K562 (cell line): Measurements from ENCODE around the gene SIRT2. TPM values are rescaled to one million over a fixed set of nuclear protein-coding genes. Genes with fewer than 3 reads are reported as not detected.

Source experiments
- ATAC-seq: fragments of 200-7000 bp; cut with Tn5 transposase; 3 replicates; pipeline ENCODE4 v1.9.1; 2020; ENCODE audit warnings: moderate library complexity
- BruUV-seq: library from RNA; stranded (reverse); fragments of 400-500 nt; replicated peaks from 2 replicates; lab custom pipeline; 2021; lab: Mats Ljungman, UMichigan
- CTCF ChIA-PET: fragments of 300-600 bp; formaldehyde crosslinking; extraction: SDS; loops from one replicate; lab custom pipeline; 2021; ENCODE audit warnings: low intra/inter-chr PET ratio; lab: Yijun Ruan, JAX
- POLR2A ChIA-PET: fragments of 300-600, 350-650 bp; sonication (Branson Sonifier 250); formaldehyde crosslinking; extraction: SDS; loops from one replicate; lab custom pipeline; 2021; ENCODE audit warnings: antibody characterized with exemption, inconsistent platforms; lab: Yijun Ruan, JAX
- DNase-seq, 4 experiments: peaks; one replicate each; pipeline versions ENCODE4 v3.0.0 to v3.0.0-alpha.2; 2011 to 2018; ENCODE audit warnings: low spot score in 3 of 4, mixed read lengths in 3 of 4; ENCODE audit errors: extremely low read depth in 1 of 4
- FAIRE-seq: peaks from 2 replicates; lab custom pipeline; 2011; peaks lifted over from hg19 to GRCh38; lab: Jason Lieb, UNC
- H2AFZ ChIP-seq: 2 replicates; pipeline ENCODE4 v1.6.0; 2011; ENCODE audit warnings: low read depth, low read length, control low read depth, inconsistent platforms
- H3K27ac ChIP-seq: fragments of 200-600 bp; 3 replicates; pipeline ENCODE4 v1.8.0; 2011; ENCODE audit warnings: low read depth, mild to moderate bottlenecking, control low read depth, inconsistent platforms, low read length, moderate library complexity, mixed read lengths; ENCODE audit errors: extremely low read depth
- H3K27me3 ChIP-seq, 2 experiments: fragments of 300-600 bp in 1 of 2; 2 replicates in 1 of 2; 3 replicates in 1 of 2; pipeline versions ENCODE4 v1.6.0 to v1.8.0; 2011; ENCODE audit warnings: inconsistent platforms in 2 of 2, low read length in 2 of 2, mild to moderate bottlenecking in 1 of 2, mixed read lengths in 1 of 2, moderate library complexity in 1 of 2; ENCODE audit not compliant: control insufficient read depth in 2 of 2, insufficient read depth in 2 of 2
- H3K36me3 ChIP-seq: fragments of 300-600 bp; 3 replicates; pipeline ENCODE4 v1.8.0; 2011; ENCODE audit warnings: mild to moderate bottlenecking, low read length, inconsistent platforms; ENCODE audit not compliant: control insufficient read depth, insufficient read depth
- H3K4me1 ChIP-seq, 2 experiments: fragments of 200-600 bp in 1 of 2; replicated peaks in 1 of 2; 2 replicates in 1 of 2; 3 replicates in 1 of 2; pipeline versions ENCODE4 v1.5.1 to v1.8.0; 2011; ENCODE audit warnings: inconsistent platforms in 2 of 2, low read length in 2 of 2, mild to moderate bottlenecking in 1 of 2, mixed read lengths in 1 of 2, moderate library complexity in 1 of 2; ENCODE audit not compliant: control insufficient read depth in 2 of 2, insufficient read depth in 2 of 2
- H3K4me2 ChIP-seq: 2 replicates; pipeline ENCODE4 v1.6.1; 2011; ENCODE audit warnings: low read length, control low read depth, inconsistent platforms, mixed read lengths; ENCODE audit not compliant: insufficient read depth
- H3K4me3 ChIP-seq: fragments of 200-600 bp; sonication (generic), shearing (Covaris generic); 2 replicates; pipeline ENCODE4 v1.5.1; 2016; ENCODE audit warnings: control low read depth, inconsistent platforms
- H3K79me2 ChIP-seq: fragments of 200-600 bp; 3 replicates; pipeline ENCODE4 v1.8.0; 2011; ENCODE audit warnings: low read length, inconsistent platforms; ENCODE audit not compliant: control insufficient read depth, insufficient read depth
- H3K9ac ChIP-seq, 2 experiments: 2 replicates each; pipeline versions ENCODE4 v1.6.0 to v1.6.1; 2011; ENCODE audit warnings: low read depth in 2 of 2, low read length in 2 of 2, control low read depth in 1 of 2, inconsistent platforms in 1 of 2, mild to moderate bottlenecking in 1 of 2, mixed read lengths in 1 of 2; ENCODE audit not compliant: insufficient read depth in 1 of 2
- H3K9me1 ChIP-seq: one replicate; pipeline ENCODE4 v1.6.0; 2011; ENCODE audit warnings: inconsistent platforms, mild to moderate bottlenecking, low read length, moderate library complexity; ENCODE audit not compliant: control insufficient read depth, insufficient read depth
- H3K9me3 ChIP-seq: replicated peaks from 2 replicates; pipeline ENCODE4 v1.5.1; 2011; ENCODE audit warnings: low read depth, low read length, inconsistent platforms; ENCODE audit not compliant: control insufficient read depth, insufficient read depth
- H4K20me1 ChIP-seq: replicated peaks from 2 replicates; pipeline ENCODE4 v1.6.1; 2011; ENCODE audit warnings: low read length, inconsistent platforms, mixed read lengths; ENCODE audit not compliant: control insufficient read depth, insufficient read depth
- BRF2 ChIP-seq: IDR thresholded peaks from 3 replicates; pipeline ENCODE4 v1.6.1; 2011; ENCODE audit warnings: borderline replicate concordance, mild to moderate bottlenecking; ENCODE audit not compliant: insufficient read length, insufficient read depth
- CREB3 ChIP-seq: fragments of 450-650 bp; conservative IDR thresholded peaks from 2 replicates; pipeline ENCODE4 v1.6.1; 2016; ENCODE audit warnings: missing genetic modification characterization, low read depth, mild to moderate bottlenecking, missing compliant biosample characterization, moderate library complexity
- E2F4 ChIP-seq: sonication (generic); formaldehyde crosslinking; IDR thresholded peaks from 2 replicates; pipeline ENCODE4 v1.8.0; 2022; ENCODE audit warnings: mild to moderate bottlenecking, low read depth, missing genetic modification reagents
- PHB2 ChIP-seq: fragments of 450-650 bp; IDR thresholded peaks from 2 replicates; pipeline ENCODE4 v1.6.1; 2017; ENCODE audit warnings: low read depth
- TFE3 ChIP-seq: fragments of 450-650 bp; formaldehyde crosslinking; IDR thresholded peaks from 2 replicates; pipeline ENCODE4 v1.4.0; 2020; ENCODE audit warnings: mild to moderate bottlenecking, mixed read lengths
- THRB ChIP-seq: fragments of 450-650 bp; formaldehyde crosslinking; conservative IDR thresholded peaks from 2 replicates; pipeline ENCODE4 v1.4.0; 2022; ENCODE audit warnings: mild to moderate bottlenecking, missing genetic modification characterization
- ZNF140 ChIP-seq: fragments of 250-450 bp; sonication (Bioruptor Pico); IDR thresholded peaks from 2 replicates; pipeline ENCODE4 v1.8.0; 2021; ENCODE audit warnings: moderate library complexity, mild to moderate bottlenecking, inconsistent platforms
- ZNF592 ChIP-seq: fragments of 450-650 bp; IDR thresholded peaks from 2 replicates; pipeline ENCODE4 v1.6.1; 2017; ENCODE audit warnings: antibody characterized with exemption, mild to moderate bottlenecking
- ZSCAN32 ChIP-seq: fragments of 450-650 bp; formaldehyde crosslinking; IDR thresholded peaks from 2 replicates; pipeline ENCODE4 v1.4.0; 2020; ENCODE audit warnings: mild to moderate bottlenecking, moderate library complexity
- WGBS: fragments of 100-300 bp; shearing (Covaris generic); methylation state at CpG from one replicate; pipeline ENCODE4 v1.1.6; 2016; ENCODE audit warnings: low coverage, mixed read lengths; ENCODE audit not compliant: insufficient coverage; ENCODE audit errors: missing lambda C conversion rate; 5-methylcytosine and 5-hydroxymethylcytosine counted together
- in situ Hi-C: fragments of 300-500 bp; cut with MboI; formaldehyde crosslinking; loops from 4 replicates; pipeline ENCODE4 v1.15.0; 2018; ENCODE audit warnings: inconsistent platforms, mixed read lengths
- intact Hi-C: fragments of 100-400 bp; cut with micrococcal nuclease; formaldehyde crosslinking; loops from 2 replicates; pipeline ENCODE4 v1.14.2; 2022
- polyA plus RNA-seq, 8 experiments: library from polyadenylated mRNA; depleted of rRNA in 4 of 8; stranded (reverse) in 5 of 8; unstranded in 3 of 8; fragments of >200 nt; fragmentation: Nextera tagmentation in 2 of 8; fragmentation: Illumina TruSeq in 1 of 8; extraction: Ambion mirVana in 2 of 8; extraction: Trizol in 1 of 8; gene quantifications; 2 replicates each; pipeline versions ENCODE4 v1.2.1 to v1.2.3, GENCODE V29; 2011 to 2014; ENCODE audit warnings: inconsistent platforms in 1 of 8, missing spikeins in 1 of 8
- total RNA-seq, 7 experiments: library from RNA; depleted of rRNA in 6 of 7; stranded (reverse); fragments of >200 nt in 6 of 7; fragmentation: Illumina TruSeq in 2 of 7; extraction: Trizol in 2 of 7; gene quantifications; 2 replicates each; pipeline versions ENCODE4 v1.2.1 to v1.2.3, GENCODE V29; 2011 to 2021; ENCODE audit warnings: low replicate concordance in 1 of 7

SIRT2 gene
- total and polyA plus RNA-seq, 9 of the 15 experiments (the other 6 are each of a cell fraction or from before 2014, with no cell fraction given), result 2.3 to 35.2 (median 22.9) TPM

GRCh38 chr19:38851622-38852230, 47.7 kb downstream of the SIRT2 start:
- Histone ChIP-seq H3K27ac (peak overlapping the region; percentile 96), H3K27me3 (no peaks in the 10 kb centered on the region), H3K4me3 (peak overlapping the region; percentile 80), H3K9me3 (no peaks in the 10 kb centered on the region), H3K79me2 (peaks cover 40% of the 10 kb centered on the region), H3K9ac (peak overlapping the region; percentile 93 to 97), H3K4me1 (peaks cover 16 to 51% of the 10 kb centered on the region in 2 experiments; a peak in 4 of 5 replicates), H3K9me1 (no peaks in the 10 kb centered on the region), H2AFZ (peak overlapping the region; percentile 48), H4K20me1 (peaks cover 5% of the 10 kb centered on the region), H3K36me3 (peaks cover 23% of the 10 kb centered on the region), H3K4me2 (peak overlapping the region; percentile 99)
- no TSS peak for BruUV-seq
- intact Hi-C loops, result loop anchor here (2.0 kb wide), 1 partner anchor 35 kb away; no protein-coding TSS in a partner anchor
- ChIA-PET POLR2A (interaction anchor here (0.7 to 6.0 kb wide), 5 partner anchors 9 to 20 kb away, joined by 3 to 58 read pairs (median 4); partner anchors contain the start of gene ECH1), CTCF (interaction anchor here (1.0 kb wide), 1 partner anchor 79 kb away, joined by 3 read pairs; the partner anchor contains the start of genes MRPS12 and SARS2)
- peak; percentile 43 for ATAC-seq
- in situ Hi-C loops, result no loop called here
- WGBS, result 0% methylated on average over 24 of the region's 67 CpGs
- peak; percentile 88 to 97 (median 92) for DNase-seq
- peak; percentile 19 for FAIRE-seq
- TF ChIP-seq CREB3, result no peak
- no peak for TF ChIP-seq E2F4
- TF ChIP-seq ZSCAN32 (CRISPR knock-in tag), result no peak
- no peak; the same call in 1 of the 2 replicates for TF ChIP-seq ZNF592
- no peak for TF ChIP-seq BRF2
- TF ChIP-seq PHB2, result no peak
- TF ChIP-seq THRB, result no peak
- TF ChIP-seq ZNF140, result no peak
- TF ChIP-seq TFE3, result peak; percentile 18; the same call in 1 of the 2 replicates
